Suprapubic skin (tissue), 3 donors: ENCODE data around the gene MSANTD3.

Experiments
- CTCF ChIP-seq, 2 donors: fragments of 200-600 bp in 1 of 2; fragments of 450-650 bp in 1 of 2; sonication (generic) in 1 of 2; IDR thresholded peaks; one replicate each; pipeline ENCODE4 v1.5.1; 2016 to 2019; ENCODE audit warnings: antibody characterized with exemption in 2 of 2, mild to moderate bottlenecking in 1 of 2, moderate library complexity in 1 of 2
- POLR2AphosphoS5 ChIP-seq, 3 donors: sonication (generic); formaldehyde crosslinking; IDR thresholded peaks; one replicate each; pipeline ENCODE4 v1.6.1; 2017; ENCODE audit warnings: antibody characterized with exemption in 3 of 3

- TF ChIP-seq CTCF (IDR thresholded peaks at IDR 0.05), result no peak
- no peak for TF ChIP-seq POLR2AphosphoS5 (IDR thresholded peaks at IDR 0.05)
These were observed 3.5 kb downstream of the MSANTD3 start for GRCh38 chr9:100430286-100430940.
